Measurements from ENCODE around the gene MIEF1. TPM values are rescaled to one million over a fixed set of nuclear protein-coding genes. Genes with fewer than 3 reads are reported as not detected.
"Not testable (repeated sequence)": the region's sequence is repeated elsewhere in the genome, so short reads cannot be mapped to it uniquely, and the experiment has no call there.

Gene MIEF1
- polyA plus RNA-seq, 2 donors, result 4.2 to 9.0 TPM

DNA sequence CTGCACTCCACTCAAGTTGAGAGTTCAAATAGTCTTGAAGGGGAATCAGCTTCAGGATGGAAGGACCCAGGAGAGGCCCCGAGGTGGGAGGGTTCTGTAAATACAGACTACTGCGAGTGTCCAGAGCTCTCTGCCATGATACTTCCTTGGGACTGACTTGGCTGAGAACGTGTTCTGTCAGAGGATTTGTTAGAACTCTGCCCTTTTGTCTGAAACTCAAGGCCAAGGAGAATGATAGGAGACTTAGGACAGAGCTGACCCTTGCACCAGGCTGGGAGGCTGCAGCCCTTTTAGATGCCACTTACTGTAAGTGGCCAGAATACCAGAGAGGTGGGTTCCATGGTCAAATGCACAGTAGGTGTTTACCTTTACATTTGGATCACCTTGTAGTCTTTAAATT is 15.4 kb downstream of the MIEF1 start:
- Histone ChIP-seq H3K27me3 (ENCODE audit: control insufficient read depth in 1 of 2, insufficient read depth in 2 of 2, low read length in 2 of 2) (no peaks in the 10 kb centered on the region), H3K4me1 (ENCODE audit: control insufficient read depth in 2 of 2, insufficient read depth in 2 of 2, low read length in 1 of 2) (peaks cover 0 to 5% of the 10 kb centered on the region in 2 donors), H3K27ac (ENCODE audit: low read depth in 2 of 2, low read length in 1 of 2) (no peak overlapping the region), H3K9me3 (ENCODE audit: control insufficient read depth in 2 of 2, insufficient read depth in 1 of 2, low read depth in 1 of 2, low read length in 1 of 2) (no peaks in the 10 kb centered on the region), H3K4me3 (ENCODE audit: low read depth in 1 of 2, low read length in 2 of 2) (no peak overlapping the region), H3K36me3 (ENCODE audit: control insufficient read depth in 2 of 2, insufficient read depth in 2 of 2, low read length in 1 of 2) (peaks cover 0 to 34% of the 10 kb centered on the region in 2 donors)
- 76 to 88% methylated on average over 3 of the region's 3 CpGs for WGBS, 2 donors

DNA sequence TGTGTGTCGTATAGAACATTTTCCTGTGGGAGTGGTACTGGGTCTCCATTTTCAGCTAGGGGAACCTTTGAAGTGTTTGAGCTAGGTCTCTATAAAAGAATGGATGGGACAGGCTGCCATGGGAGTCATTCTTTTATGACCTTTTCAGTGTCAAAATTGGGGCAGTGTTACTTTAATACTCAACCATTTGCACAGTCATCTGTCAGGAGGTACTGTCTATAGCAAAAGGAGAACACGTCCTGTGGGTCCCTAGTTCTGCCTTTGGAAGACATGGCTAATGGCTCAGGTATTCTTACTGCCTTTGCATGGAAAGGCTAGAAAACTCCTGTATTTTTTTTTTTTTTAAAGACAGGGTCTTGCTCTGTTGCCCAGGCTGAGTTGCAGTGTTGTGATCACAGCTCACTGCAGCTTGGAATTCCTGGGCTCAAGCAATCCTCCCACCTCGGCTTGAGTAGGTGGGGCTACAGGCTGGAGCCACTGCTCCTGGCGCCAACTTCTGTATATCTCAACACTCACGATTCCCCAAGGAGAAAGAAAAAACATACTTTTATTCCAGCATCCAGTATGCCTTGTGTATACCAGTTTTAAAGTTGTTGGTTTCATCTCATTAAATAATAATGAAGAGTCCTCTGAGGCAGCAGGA is 16.2 kb downstream of the MIEF1 start:
- Histone ChIP-seq H3K4me3 (ENCODE audit: low read depth in 1 of 2, low read length in 2 of 2) (no peak overlapping the region), H3K27me3 (ENCODE audit: control insufficient read depth in 1 of 2, insufficient read depth in 2 of 2, low read length in 2 of 2) (no peaks in the 10 kb centered on the region), H3K27ac (ENCODE audit: low read depth in 2 of 2, low read length in 1 of 2) (peak overlapping the region in 1 of 2 donors; percentile 100), H3K36me3 (ENCODE audit: control insufficient read depth in 2 of 2, insufficient read depth in 2 of 2, low read length in 1 of 2) (peaks cover 0 to 41% of the 10 kb centered on the region in 2 donors), H3K9me3 (ENCODE audit: control insufficient read depth in 2 of 2, insufficient read depth in 1 of 2, low read depth in 1 of 2, low read length in 1 of 2) (no peaks in the 10 kb centered on the region), H3K4me1 (ENCODE audit: control insufficient read depth in 2 of 2, insufficient read depth in 2 of 2, low read length in 1 of 2) (peaks cover 3 to 10% of the 10 kb centered on the region in 2 donors)
- 52 to 59% methylated on average over 5 of the region's 5 CpGs for WGBS, 2 donors

DNA sequence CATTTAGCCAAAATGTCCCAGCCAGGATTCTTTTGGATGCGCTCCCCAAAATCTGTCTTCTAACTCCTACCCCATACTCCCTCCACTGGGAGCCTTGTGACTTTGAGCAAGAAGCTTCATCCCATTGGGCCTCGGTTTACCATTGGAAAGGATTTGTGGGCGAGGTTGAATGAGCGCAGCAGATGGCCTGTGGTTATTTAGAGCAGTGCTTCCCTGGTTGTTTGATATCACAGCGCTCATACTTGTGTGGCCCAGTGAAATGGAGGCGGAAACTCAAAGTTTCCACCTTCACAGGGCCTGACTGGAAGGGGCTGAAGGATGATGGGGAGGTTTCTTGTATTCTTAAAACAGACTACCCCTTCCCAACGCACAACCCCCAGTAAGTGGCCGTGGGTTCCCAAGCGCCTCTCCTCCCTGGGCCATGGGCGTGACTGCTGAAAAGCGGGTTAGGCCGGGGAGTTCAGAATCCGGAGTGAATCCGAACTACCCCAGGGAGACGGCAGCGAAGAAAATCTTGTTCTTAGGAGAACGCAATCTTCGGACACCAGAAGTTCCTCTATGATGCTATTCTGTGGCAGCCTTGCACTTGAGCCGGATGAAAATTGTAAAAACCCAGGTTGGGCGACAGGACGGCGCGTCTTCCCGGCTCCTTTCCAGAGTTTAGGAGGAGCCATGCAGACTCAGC is 17.0 kb downstream of the MIEF1 start:
- H3K27ac ChIP-seq (ENCODE audit: low read depth in 2 of 2, low read length in 1 of 2), result peak overlapping the region; percentile 99 to 100
- H3K36me3 ChIP-seq (ENCODE audit: control insufficient read depth in 2 of 2, insufficient read depth in 2 of 2, low read length in 1 of 2), result peaks cover 3 to 38% of the 10 kb centered on the region in 2 donors

DNA sequence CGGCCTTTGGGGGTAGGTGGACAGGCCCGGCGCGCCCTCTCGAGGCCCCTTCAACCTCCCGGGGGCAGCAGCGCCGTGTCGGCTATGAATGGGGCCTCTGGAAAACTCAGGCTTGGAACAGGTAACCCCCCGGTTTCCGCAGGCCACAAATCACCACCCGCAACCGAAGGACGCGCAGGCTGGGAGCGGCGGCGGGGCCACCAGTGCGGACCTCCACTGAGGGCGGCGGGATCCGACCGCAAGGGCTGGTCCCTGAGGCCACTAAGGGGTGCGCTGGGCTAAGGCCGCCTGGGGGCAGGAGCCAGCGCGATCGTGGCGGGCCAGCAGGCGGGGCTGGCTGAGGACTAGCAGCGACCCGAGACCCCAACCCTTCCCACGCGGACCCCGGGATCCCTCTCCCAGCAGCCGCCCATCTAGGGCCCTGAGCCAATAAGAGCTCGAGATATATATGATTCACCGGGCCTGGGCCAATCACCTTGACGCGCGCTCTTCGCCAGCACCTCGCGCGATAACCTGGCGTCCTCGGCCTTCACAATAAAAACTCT is 17.7 kb downstream of the MIEF1 start:
- H3K4me3 ChIP-seq (ENCODE audit: low read depth in 1 of 2, low read length in 2 of 2), result peak overlapping the region; percentile 98 to 100
- H3K36me3 ChIP-seq (ENCODE audit: control insufficient read depth in 2 of 2, insufficient read depth in 2 of 2, low read length in 1 of 2), result peaks cover 8 to 41% of the 10 kb centered on the region in 2 donors
- no peaks in the 10 kb centered on the region for H3K9me3 ChIP-seq (ENCODE audit: control insufficient read depth in 2 of 2, insufficient read depth in 1 of 2, low read depth in 1 of 2, low read length in 1 of 2)
- H3K4me1 ChIP-seq (ENCODE audit: control insufficient read depth in 2 of 2, insufficient read depth in 2 of 2, low read length in 1 of 2), result peaks cover 3 to 12% of the 10 kb centered on the region in 2 donors
- 0% methylated on average over 40 to 47 of the region's 47 CpGs for WGBS, 2 donors
- H3K27ac ChIP-seq (ENCODE audit: low read depth in 2 of 2, low read length in 1 of 2), result peak overlapping the region; percentile 99 to 100
- no peaks in the 10 kb centered on the region for H3K27me3 ChIP-seq (ENCODE audit: control insufficient read depth in 1 of 2, insufficient read depth in 2 of 2, low read length in 2 of 2)

More for the DNA sequence above, 17.0 kb downstream of the MIEF1 start:
- no peaks in the 10 kb centered on the region for H3K9me3 ChIP-seq (ENCODE audit: control insufficient read depth in 2 of 2, insufficient read depth in 1 of 2, low read depth in 1 of 2, low read length in 1 of 2)
- no peaks in the 10 kb centered on the region for H3K27me3 ChIP-seq (ENCODE audit: control insufficient read depth in 1 of 2, insufficient read depth in 2 of 2, low read length in 2 of 2)
- WGBS, 2 donors, result 9 to 10% methylated on average over 24 of the region's 24 CpGs
- peaks cover 3 to 12% of the 10 kb centered on the region in 2 donors for H3K4me1 ChIP-seq (ENCODE audit: control insufficient read depth in 2 of 2, insufficient read depth in 2 of 2, low read length in 1 of 2)
- peak overlapping the region; percentile 98 to 100 for H3K4me3 ChIP-seq (ENCODE audit: low read depth in 1 of 2, low read length in 2 of 2)

DNA sequence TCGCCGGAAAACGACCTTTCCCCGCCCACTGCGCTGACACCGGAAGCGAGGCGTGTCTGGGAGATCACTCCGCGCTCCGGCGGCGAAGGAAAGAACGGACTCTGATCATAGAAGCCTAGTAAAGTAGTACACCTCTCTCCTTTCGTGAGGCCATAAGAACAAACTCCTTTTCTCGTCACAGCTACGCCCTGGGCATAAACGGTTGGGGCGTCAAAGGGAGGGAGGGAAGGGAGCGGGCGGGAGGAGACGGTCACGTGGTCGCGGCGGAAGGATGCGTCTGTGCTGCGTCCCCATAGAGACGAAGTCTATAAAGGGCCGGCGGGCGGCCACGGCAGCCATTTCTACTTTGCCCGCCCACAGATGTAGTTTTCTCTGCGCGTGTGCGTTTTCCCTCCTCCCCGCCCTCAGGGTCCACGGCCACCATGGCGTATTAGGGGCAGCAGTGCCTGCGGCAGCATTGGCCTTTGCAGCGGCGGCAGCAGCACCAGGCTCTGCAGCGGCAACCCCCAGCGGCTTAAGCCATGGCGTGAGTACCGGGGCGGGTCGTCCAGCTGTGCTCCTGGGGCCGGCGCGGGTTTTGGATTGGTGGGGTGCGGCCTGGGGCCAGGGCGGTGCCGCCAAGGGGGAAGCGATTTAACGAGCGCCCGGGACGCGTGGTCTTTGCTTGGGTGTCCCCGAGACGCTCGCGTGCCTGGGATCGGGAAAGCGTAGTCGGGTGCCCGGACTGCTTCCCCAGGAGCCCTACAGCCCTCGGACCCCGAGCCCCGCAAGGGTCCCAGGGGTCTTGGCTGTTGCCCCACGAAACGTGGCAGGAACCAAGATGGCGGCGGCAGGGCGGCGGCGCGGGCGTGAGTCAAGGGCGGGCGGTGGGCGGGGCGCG is 18.4 kb downstream of the MIEF1 start, which contains the start of gene ATF4:
TSS of gene ATF4 (plus strand) at position 337 of the 880 bp plus-strand sequence. CDS start 884 bp downstream, outside the sequence.
- peaks cover 3 to 12% of the 10 kb centered on the region in 2 donors for H3K4me1 ChIP-seq (ENCODE audit: control insufficient read depth in 2 of 2, insufficient read depth in 2 of 2, low read length in 1 of 2)
- peak within 1 kb of the TSS; percentile 98 to 100 for H3K4me3 ChIP-seq (ENCODE audit: low read depth in 1 of 2, low read length in 2 of 2)
- peak within 1 kb of the TSS; percentile 99 to 100 for H3K27ac ChIP-seq (ENCODE audit: low read depth in 2 of 2, low read length in 1 of 2)
- H3K27me3 ChIP-seq (ENCODE audit: control insufficient read depth in 1 of 2, insufficient read depth in 2 of 2, low read length in 2 of 2), result no peaks in the 10 kb centered on the region
- peaks cover 8 to 42% of the 10 kb centered on the region in 2 donors for H3K36me3 ChIP-seq (ENCODE audit: control insufficient read depth in 2 of 2, insufficient read depth in 2 of 2, low read length in 1 of 2)
- no peaks in the 10 kb centered on the region for H3K9me3 ChIP-seq (ENCODE audit: control insufficient read depth in 2 of 2, insufficient read depth in 1 of 2, low read depth in 1 of 2, low read length in 1 of 2)
- WGBS, 2 donors, result 0 to 1% methylated on average over 72 to 86 of the region's 86 CpGs

DNA sequence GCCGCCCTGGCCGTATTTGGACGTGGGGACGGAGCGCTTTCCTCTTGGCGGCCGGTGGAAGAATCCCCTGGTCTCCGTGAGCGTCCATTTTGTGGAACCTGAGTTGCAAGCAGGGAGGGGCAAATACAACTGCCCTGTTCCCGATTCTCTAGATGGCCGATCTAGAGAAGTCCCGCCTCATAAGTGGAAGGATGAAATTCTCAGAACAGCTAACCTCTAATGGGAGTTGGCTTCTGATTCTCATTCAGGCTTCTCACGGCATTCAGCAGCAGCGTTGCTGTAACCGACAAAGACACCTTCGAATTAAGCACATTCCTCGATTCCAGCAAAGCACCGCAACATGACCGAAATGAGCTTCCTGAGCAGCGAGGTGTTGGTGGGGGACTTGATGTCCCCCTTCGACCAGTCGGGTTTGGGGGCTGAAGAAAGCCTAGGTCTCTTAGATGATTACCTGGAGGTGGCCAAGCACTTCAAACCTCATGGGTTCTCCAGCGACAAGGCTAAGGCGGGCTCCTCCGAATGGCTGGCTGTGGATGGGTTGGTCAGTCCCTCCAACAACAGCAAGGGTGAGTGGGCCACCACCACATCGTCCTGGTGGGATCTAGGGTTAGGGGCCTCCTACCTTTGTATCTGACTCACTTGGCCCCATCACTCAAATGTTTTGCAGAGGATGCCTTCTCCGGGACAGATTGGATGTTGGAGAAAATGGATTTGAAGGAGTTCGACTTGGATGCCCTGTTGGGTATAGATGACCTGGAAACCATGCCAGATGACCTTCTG is 19.2 kb downstream of the MIEF1 start:
- 1% methylated on average over 28 of the region's 28 CpGs for WGBS, 2 donors
- not testable (repeated sequence) for H3K27me3 ChIP-seq (ENCODE audit: control insufficient read depth in 1 of 2, insufficient read depth in 2 of 2, low read length in 2 of 2); H3K9me3 ChIP-seq (ENCODE audit: control insufficient read depth in 2 of 2, insufficient read depth in 1 of 2, low read depth in 1 of 2, low read length in 1 of 2)
- Histone ChIP-seq H3K36me3 (ENCODE audit: control insufficient read depth in 2 of 2, insufficient read depth in 2 of 2, low read length in 1 of 2) (peaks cover 8 to 42% of the 10 kb centered on the region in 2 donors), H3K4me3 (ENCODE audit: low read depth in 1 of 2, low read length in 2 of 2) (peak overlapping the region; percentile 98 to 100), H3K4me1 (ENCODE audit: control insufficient read depth in 2 of 2, insufficient read depth in 2 of 2, low read length in 1 of 2) (peaks cover 3 to 12% of the 10 kb centered on the region in 2 donors), H3K27ac (ENCODE audit: low read depth in 2 of 2, low read length in 1 of 2) (peak overlapping the region; percentile 99 to 100)

DNA sequence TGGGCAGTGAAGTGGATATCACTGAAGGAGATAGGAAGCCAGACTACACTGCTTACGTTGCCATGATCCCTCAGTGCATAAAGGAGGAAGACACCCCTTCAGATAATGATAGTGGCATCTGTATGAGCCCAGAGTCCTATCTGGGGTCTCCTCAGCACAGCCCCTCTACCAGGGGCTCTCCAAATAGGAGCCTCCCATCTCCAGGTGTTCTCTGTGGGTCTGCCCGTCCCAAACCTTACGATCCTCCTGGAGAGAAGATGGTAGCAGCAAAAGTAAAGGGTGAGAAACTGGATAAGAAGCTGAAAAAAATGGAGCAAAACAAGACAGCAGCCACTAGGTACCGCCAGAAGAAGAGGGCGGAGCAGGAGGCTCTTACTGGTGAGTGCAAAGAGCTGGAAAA is 20.0 kb downstream of the MIEF1 start:
- Histone ChIP-seq H3K27ac (ENCODE audit: low read depth in 2 of 2, low read length in 1 of 2) (peak overlapping the region; percentile 99 to 100), H3K4me1 (ENCODE audit: control insufficient read depth in 2 of 2, insufficient read depth in 2 of 2, low read length in 1 of 2) (peaks cover 3 to 12% of the 10 kb centered on the region in 2 donors), H3K4me3 (ENCODE audit: low read depth in 1 of 2, low read length in 2 of 2) (peak overlapping the region; percentile 98 to 100), H3K36me3 (ENCODE audit: control insufficient read depth in 2 of 2, insufficient read depth in 2 of 2, low read length in 1 of 2) (peaks cover 8 to 40% of the 10 kb centered on the region in 2 donors)
- 6 to 17% methylated on average over 4 to 5 of the region's 5 CpGs for WGBS, 2 donors
- not testable (repeated sequence) for H3K27me3 ChIP-seq (ENCODE audit: control insufficient read depth in 1 of 2, insufficient read depth in 2 of 2, low read length in 2 of 2); H3K9me3 ChIP-seq (ENCODE audit: control insufficient read depth in 2 of 2, insufficient read depth in 1 of 2, low read depth in 1 of 2, low read length in 1 of 2)

DNA sequence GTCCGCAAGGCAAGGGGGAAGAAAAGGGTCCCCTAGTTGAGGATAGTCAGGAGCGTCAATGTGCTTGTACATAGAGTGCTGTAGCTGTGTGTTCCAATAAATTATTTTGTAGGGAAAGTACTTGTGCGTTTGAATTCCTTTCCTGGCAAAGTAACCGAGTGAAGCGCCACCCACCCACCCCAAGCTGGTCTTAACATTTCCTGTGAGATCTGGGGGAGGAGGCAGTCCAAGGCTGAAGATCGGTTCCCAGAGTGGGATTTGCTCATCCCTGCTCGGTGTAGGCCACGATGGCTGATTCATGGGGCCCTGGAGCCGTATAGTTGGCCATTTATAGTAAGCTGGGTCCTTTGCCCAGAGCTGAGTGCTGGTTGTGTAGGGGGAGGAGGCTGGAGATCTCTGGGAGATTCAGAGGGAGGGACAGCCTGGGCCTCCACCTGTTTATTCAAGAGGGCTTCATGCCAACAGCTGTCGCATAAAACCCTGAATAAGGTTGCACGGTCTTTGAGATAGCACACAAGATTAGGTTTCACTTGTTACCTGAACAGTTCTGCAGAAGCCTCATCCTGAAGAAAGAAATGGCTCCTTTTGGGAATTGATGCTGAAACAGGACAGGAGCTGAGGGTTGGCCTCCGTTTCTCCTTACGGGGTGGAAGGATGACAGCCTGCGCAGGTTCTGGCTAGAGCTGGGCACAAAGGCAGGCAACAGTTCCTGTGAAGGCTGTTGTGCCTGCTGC is 20.6 kb downstream of the MIEF1 start:
- H3K9me3 ChIP-seq (ENCODE audit: control insufficient read depth in 2 of 2, insufficient read depth in 1 of 2, low read depth in 1 of 2, low read length in 1 of 2), result no peaks in the 10 kb centered on the region
- 7 to 9% methylated on average over 14 of the region's 14 CpGs for WGBS, 2 donors
- H3K36me3 ChIP-seq (ENCODE audit: control insufficient read depth in 2 of 2, insufficient read depth in 2 of 2, low read length in 1 of 2), result peaks cover 8 to 36% of the 10 kb centered on the region in 2 donors
- peak overlapping the region; percentile 77 to 89 for H3K27ac ChIP-seq (ENCODE audit: low read depth in 2 of 2, low read length in 1 of 2)
- peaks cover 7 to 16% of the 10 kb centered on the region in 2 donors for H3K4me1 ChIP-seq (ENCODE audit: control insufficient read depth in 2 of 2, insufficient read depth in 2 of 2, low read length in 1 of 2)
- peak overlapping the region; percentile 98 to 100 for H3K4me3 ChIP-seq (ENCODE audit: low read depth in 1 of 2, low read length in 2 of 2)
- H3K27me3 ChIP-seq (ENCODE audit: control insufficient read depth in 1 of 2, insufficient read depth in 2 of 2, low read length in 2 of 2), result no peaks in the 10 kb centered on the region

All from esophagus (tissue), 2 donors.